Measurements from ENCODE around the gene WDR6. TPM values are rescaled to one million over a fixed set of nuclear protein-coding genes. Genes with fewer than 3 reads are reported as not detected.

The WDR6 gene
- total RNA-seq, 1 donor from 2014 or later = 409 TPM

DNA sequence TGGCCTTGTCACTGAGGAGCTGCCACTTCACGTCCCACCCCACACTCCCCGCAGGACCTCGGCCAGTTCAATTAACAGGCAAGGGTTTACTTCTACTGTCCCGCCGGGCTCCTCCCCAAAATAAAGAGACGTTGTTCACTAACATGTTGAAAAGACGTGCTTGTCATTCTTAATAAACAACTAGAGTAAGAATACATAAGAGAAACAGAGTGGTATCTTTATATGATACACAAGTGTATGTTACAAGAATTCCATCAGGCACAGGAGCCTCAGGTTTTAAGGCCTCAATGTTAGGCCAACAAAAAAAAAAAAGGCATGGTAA is 22.3 kb downstream of the WDR6 start:
- peaks cover 19% of the 10 kb centered on the region for H3K4me1 Mint-ChIP-seq

DNA sequence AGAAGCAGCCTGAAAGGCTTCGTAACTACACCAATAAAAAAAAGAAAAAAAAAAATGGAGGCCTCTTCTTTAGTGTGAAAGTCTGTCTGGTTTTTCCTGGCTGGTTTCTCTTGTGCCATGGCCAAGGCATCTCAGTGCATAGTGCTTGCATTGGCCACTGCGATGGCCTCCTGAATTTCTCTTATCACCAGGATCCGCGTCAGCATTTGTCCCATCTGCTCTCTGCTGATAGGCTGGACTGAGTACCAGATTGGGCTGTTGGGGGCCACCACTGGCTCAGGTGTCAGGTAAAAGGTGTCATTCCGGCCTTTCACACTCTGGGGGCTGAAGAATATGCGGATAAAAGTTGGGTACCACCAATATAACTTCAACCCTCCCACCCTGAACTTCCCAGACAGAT is 23.1 kb downstream of the WDR6 start:
- no peak overlapping the region for H3K4me3 Mint-ChIP-seq
- H3K4me1 Mint-ChIP-seq = peaks cover 19% of the 10 kb centered on the region
- peaks cover 25% of the 10 kb centered on the region for H3K36me3 Mint-ChIP-seq
- no peaks in the 10 kb centered on the region for H3K27me3 Mint-ChIP-seq (ENCODE audit: low read depth)
- H3K27ac Mint-ChIP-seq = peak overlapping the region; percentile 50
- H3K9me3 Mint-ChIP-seq = no peaks in the 10 kb centered on the region
- DNase-seq (ENCODE audit: low spot score in 2 of 2, unreplicated experiment in 2 of 2) = no peak
- TF ChIP-seq, protein P1, sequence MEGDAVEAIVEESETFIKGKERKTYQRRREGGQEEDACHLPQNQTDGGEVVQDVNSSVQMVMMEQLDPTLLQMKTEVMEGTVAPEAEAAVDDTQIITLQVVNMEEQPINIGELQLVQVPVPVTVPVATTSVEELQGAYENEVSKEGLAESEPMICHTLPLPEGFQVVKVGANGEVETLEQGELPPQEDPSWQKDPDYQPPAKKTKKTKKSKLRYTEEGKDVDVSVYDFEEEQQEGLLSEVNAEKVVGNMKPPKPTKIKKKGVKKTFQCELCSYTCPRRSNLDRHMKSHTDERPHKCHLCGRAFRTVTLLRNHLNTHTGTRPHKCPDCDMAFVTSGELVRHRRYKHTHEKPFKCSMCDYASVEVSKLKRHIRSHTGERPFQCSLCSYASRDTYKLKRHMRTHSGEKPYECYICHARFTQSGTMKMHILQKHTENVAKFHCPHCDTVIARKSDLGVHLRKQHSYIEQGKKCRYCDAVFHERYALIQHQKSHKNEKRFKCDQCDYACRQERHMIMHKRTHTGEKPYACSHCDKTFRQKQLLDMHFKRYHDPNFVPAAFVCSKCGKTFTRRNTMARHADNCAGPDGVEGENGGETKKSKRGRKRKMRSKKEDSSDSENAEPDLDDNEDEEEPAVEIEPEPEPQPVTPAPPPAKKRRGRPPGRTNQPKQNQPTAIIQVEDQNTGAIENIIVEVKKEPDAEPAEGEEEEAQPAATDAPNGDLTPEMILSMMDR (IDR thresholded peaks at IDR 0.05; ENCODE audit: unreplicated experiment) = no peak

More for the DNA sequence above, 22.3 kb downstream of the WDR6 start:
- Mint-ChIP-seq H3K4me3 (peak overlapping the region; percentile 91), H3K27me3 (ENCODE audit: low read depth) (no peaks in the 10 kb centered on the region), H3K36me3 (peaks cover 20% of the 10 kb centered on the region), H3K27ac (peak overlapping the region; percentile 97), H3K9me3 (no peaks in the 10 kb centered on the region)
- TF ChIP-seq, protein P1 (IDR thresholded peaks at IDR 0.05; ENCODE audit: unreplicated experiment) = no peak
- DNase-seq (ENCODE audit: low spot score in 2 of 2, unreplicated experiment in 2 of 2) = no peak

DNA sequence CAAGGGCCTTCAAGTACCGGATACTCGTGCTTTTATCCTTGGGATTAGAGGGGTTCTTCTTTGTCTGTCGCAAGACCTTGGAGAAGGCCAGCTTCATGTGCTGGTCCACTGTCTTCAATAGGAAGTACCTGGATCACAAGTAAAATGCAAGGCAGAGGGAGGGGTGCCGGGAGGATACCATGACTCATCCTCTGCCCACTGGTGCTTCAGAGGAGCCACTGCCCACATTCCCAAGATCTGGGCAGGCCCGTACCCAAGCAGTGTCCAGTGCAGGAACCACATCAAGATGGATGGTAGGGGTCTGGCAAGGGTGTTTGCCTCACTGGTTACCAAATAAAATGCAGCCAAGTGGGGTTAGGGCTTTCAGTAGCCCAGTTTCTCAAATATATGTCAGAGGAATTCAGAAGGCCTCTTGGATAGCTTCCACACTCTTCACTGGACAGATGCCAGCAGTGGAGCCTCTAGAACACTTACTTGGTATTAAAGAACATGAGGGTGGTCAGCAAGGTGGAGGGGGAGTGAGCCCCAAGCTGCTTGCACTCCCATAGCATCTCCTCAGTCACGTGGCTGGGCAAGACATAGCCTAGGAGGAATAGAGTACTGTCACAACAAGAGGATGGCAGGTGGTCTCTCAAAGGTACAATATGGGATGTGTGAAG is 25.6 kb downstream of the WDR6 start:
- Mint-ChIP-seq H3K4me1 (peaks cover 16% of the 10 kb centered on the region), H3K36me3 (peaks cover 21% of the 10 kb centered on the region), H3K27ac (no peak overlapping the region), H3K4me3 (no peak overlapping the region), H3K27me3 (ENCODE audit: low read depth) (no peaks in the 10 kb centered on the region), H3K9me3 (no peaks in the 10 kb centered on the region)
- TF ChIP-seq, protein P1 (IDR thresholded peaks at IDR 0.05; ENCODE audit: unreplicated experiment) = no peak
- DNase-seq (ENCODE audit: low spot score in 2 of 2, unreplicated experiment in 2 of 2) = no peak

DNA sequence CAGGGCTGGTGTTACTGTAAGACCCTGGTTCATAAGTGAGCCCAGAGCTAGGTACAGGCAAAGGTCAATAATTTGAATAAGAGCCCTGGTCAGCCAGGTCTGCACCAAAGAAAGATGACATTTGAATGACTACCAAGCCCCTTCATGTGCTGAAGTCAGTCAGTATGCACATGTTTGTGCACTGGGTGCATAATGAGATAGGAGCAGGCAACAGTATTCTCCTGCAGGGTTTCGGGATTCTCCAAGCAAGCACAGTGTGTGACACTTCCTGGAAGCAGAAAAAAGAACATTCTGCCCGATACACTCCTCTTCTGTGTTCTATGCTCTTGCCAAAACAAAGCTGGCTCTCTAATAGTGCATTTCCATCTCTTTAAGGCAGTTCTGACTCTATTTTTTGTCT is 27.5 kb downstream of the WDR6 start:
- H3K27me3 Mint-ChIP-seq (ENCODE audit: low read depth) = no peaks in the 10 kb centered on the region
- H3K9me3 Mint-ChIP-seq = no peaks in the 10 kb centered on the region

DNA sequence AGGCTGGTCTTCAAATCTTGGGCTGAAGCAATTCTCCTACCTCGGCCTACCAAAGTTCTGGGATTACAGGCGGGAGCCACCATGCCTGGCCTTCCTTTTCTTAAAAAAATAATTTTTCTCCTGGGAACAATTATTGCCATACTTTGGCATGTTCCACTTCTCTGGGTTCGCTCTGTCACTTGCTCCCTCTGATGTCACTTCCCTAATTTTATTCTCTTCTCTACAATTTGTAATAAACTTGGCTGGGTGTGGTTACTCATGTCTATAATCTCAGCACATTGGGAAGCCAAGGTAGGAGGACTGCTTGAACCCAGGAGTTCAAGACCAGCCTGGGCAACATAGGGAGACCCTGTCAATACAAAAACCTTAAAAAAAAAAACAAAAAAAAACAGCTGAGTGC is 28.1 kb downstream of the WDR6 start:
- H3K27ac Mint-ChIP-seq = no peak overlapping the region
- H3K4me1 Mint-ChIP-seq = no peaks in the 10 kb centered on the region
- TF ChIP-seq, protein P1 (IDR thresholded peaks at IDR 0.05; ENCODE audit: unreplicated experiment) = no peak
- DNase-seq (ENCODE audit: low spot score in 2 of 2, unreplicated experiment in 2 of 2) = no peak
- H3K4me3 Mint-ChIP-seq = no peak overlapping the region
- H3K36me3 Mint-ChIP-seq = peaks cover 24% of the 10 kb centered on the region
- no peaks in the 10 kb centered on the region for H3K27me3 Mint-ChIP-seq (ENCODE audit: low read depth)
- H3K9me3 Mint-ChIP-seq = no peaks in the 10 kb centered on the region

More for the DNA sequence above, 27.5 kb downstream of the WDR6 start:
- H3K4me3 Mint-ChIP-seq = no peak overlapping the region
- H3K27ac Mint-ChIP-seq = no peak overlapping the region
- H3K4me1 Mint-ChIP-seq = peaks cover under 1% of the 10 kb centered on the region
- H3K36me3 Mint-ChIP-seq = peaks cover 21% of the 10 kb centered on the region
- DNase-seq (ENCODE audit: low spot score in 2 of 2, unreplicated experiment in 2 of 2) = no peak
- TF ChIP-seq, protein P1 (IDR thresholded peaks at IDR 0.05; ENCODE audit: unreplicated experiment) = no peak

DNA sequence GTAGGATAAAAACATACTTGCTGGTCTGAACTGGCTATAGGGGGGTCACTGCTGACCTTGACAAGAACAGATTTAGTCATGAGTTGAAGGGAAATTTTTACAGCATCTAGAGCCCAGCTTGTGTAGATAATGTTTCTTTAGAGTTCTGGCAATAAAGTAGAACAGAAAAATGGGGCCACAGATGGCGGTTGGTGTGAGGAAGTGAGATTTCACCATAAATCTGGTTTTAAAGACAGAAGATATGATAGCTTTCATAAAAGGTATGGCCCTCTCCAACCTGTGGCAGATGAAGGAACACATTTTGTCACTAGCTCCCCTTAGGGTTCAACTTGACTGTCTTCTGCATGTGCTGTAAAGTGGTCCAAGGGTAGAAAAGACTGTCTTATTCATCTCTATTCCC is 46.4 kb downstream of the WDR6 start:
- Mint-ChIP-seq H3K9me3 (no peaks in the 10 kb centered on the region), H3K36me3 (peaks cover 40% of the 10 kb centered on the region), H3K27me3 (ENCODE audit: low read depth) (no peaks in the 10 kb centered on the region), H3K4me1 (no peaks in the 10 kb centered on the region), H3K27ac (no peak overlapping the region), H3K4me3 (no peak overlapping the region)
- TF ChIP-seq, protein P1 (IDR thresholded peaks at IDR 0.05; ENCODE audit: unreplicated experiment) = no peak
- no peak for DNase-seq (ENCODE audit: low spot score in 2 of 2, unreplicated experiment in 2 of 2)
